Lower leg skin (tissue), 4 donors: Measurements from ENCODE around the gene OTOGL. TPM values are rescaled to one million over a fixed set of nuclear protein-coding genes. Genes with fewer than 3 reads are reported as not detected.

Experiments
- DNase-seq, 2 donors: peaks; one replicate each; pipeline ENCODE4 v3.0.0-alpha.2; 2019; ENCODE audit warnings: low spot score in 2 of 2
- H3K4me3 ChIP-seq: fragments of 200-600 bp; sonication (generic); 2 replicates; pipeline ENCODE4 v1.5.1; 2017; ENCODE audit warnings: mild to moderate bottlenecking, low read depth; ENCODE audit not compliant: poor library complexity, severe bottlenecking
- POLR2A ChIP-seq, 2 donors: fragments of 450-650 bp; IDR thresholded peaks; one replicate each; pipeline ENCODE4 v1.6.1; 2016 to 2017; ENCODE audit warnings: antibody characterized with exemption in 2 of 2, mild to moderate bottlenecking in 1 of 2, moderate library complexity in 1 of 2
- WGBS, 2 donors: methylation state at CpG; one replicate each; pipeline ENCODE4 v1.1.5; 2018; 5-methylcytosine and 5-hydroxymethylcytosine counted together
- intact Hi-C: fragments of 100-400 bp; cut with DNase I; formaldehyde crosslinking; loops from one replicate; pipeline ENCODE4 v1.15.0; 2023; ENCODE audit warnings: low total_unique reads
- total RNA-seq, 4 donors: library from RNA; depleted of rRNA; stranded (reverse); fragments of >200 nt; gene quantifications; one replicate each; pipeline ENCODE4 v1.1.0, GENCODE V29; 2016
- TF ChIP-seq, protein P1 (sequence below), 3 donors: fragments of 450-650 bp; IDR thresholded peaks; one replicate each; pipeline ENCODE4 v1.5.1; 2016; ENCODE audit warnings: antibody characterized with exemption in 3 of 3, mild to moderate bottlenecking in 3 of 3, moderate library complexity in 2 of 3

OTOGL gene
- total RNA-seq, 4 donors from 2014 or later: 0.06 to 0.56 (median 0.12) TPM

DNA sequence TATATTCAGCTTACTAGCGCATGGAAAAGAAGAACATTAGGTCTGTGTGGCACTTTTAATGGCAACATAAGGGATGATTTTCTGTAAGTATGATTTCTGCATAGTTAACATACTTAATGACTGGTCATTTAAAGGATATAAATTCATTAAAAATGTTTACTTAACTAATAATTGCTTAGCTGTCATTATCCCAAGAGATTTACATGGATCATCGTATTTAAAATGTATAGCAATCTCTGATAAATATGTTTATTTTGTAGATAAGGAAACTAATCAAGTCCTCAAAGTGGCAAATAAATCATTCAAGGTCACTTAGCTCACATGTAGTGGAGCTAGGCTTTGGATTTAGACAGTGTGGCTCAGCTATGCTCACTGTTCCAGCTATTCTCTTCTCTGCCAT, 158.6 kb downstream of the OTOGL start:
- TF ChIP-seq, protein P1, sequence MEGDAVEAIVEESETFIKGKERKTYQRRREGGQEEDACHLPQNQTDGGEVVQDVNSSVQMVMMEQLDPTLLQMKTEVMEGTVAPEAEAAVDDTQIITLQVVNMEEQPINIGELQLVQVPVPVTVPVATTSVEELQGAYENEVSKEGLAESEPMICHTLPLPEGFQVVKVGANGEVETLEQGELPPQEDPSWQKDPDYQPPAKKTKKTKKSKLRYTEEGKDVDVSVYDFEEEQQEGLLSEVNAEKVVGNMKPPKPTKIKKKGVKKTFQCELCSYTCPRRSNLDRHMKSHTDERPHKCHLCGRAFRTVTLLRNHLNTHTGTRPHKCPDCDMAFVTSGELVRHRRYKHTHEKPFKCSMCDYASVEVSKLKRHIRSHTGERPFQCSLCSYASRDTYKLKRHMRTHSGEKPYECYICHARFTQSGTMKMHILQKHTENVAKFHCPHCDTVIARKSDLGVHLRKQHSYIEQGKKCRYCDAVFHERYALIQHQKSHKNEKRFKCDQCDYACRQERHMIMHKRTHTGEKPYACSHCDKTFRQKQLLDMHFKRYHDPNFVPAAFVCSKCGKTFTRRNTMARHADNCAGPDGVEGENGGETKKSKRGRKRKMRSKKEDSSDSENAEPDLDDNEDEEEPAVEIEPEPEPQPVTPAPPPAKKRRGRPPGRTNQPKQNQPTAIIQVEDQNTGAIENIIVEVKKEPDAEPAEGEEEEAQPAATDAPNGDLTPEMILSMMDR (IDR thresholded peaks at IDR 0.05): no peak
- no peak for TF ChIP-seq POLR2A (IDR thresholded peaks at IDR 0.05)
- DNase-seq: no peak
- 89% methylated on average over 2 of the region's 2 CpGs for WGBS, 2 donors
- H3K4me3 ChIP-seq: no peak overlapping the region
- intact Hi-C loops: no loop called here

DNA sequence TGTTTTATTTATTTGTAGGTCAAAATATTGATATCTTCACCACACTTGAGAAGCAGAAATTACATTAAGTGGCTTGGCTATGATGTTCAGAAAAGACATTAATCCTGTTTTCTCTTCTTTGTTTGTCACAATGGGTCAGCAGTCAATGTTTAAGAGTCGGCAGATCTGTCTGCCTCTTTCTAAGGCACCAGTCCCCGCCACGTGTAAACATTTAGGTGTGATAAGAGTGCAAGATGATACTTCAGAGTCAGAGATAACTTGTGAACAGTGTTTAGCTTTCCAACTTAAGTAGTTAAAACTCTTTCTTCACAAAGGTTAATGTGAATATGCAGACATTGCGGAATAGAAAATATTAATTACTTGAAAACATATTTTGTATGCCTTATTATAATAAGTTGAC, 160.9 kb downstream of the OTOGL start:
- WGBS, 2 donors: 82 to 86% methylated on average over 4 of the region's 4 CpGs
- intact Hi-C loops: loop anchor here (10.0 kb wide), 1 partner anchor 55 kb away; no protein-coding TSS in a partner anchor
- TF ChIP-seq, protein P1 (IDR thresholded peaks at IDR 0.05): no peak
- TF ChIP-seq POLR2A (IDR thresholded peaks at IDR 0.05): no peak

DNA sequence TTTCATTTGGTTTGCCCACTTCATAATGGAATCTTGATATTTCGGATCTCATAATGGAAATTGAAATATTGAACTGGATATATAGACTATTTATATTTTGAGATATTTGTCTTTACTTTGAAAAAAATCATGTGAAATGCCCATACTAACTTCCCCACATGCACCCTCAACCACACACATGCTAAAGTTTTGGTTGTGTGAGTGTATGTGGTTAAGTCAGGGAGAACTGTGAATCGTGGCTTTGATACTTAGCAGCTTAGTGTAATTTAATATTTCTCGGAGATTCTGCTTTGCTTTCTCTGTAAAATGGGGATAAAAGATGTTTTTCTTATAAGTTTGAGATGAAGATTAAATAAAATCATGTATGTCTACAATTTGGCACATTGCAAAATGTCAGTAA, 162.1 kb downstream of the OTOGL start:
- H3K4me3 ChIP-seq: no peak overlapping the region
- no peak for TF ChIP-seq POLR2A (IDR thresholded peaks at IDR 0.05)
- TF ChIP-seq, protein P1 (IDR thresholded peaks at IDR 0.05): no peak
- intact Hi-C loops: loop anchor here (10.0 kb wide), 1 partner anchor 57 kb away; no protein-coding TSS in a partner anchor
- 84 to 85% methylated on average over 3 of the region's 3 CpGs for WGBS, 2 donors
- no peak for DNase-seq

More for the DNA sequence above, 160.9 kb downstream of the OTOGL start:
- no peak overlapping the region for H3K4me3 ChIP-seq
- DNase-seq: no peak

DNA sequence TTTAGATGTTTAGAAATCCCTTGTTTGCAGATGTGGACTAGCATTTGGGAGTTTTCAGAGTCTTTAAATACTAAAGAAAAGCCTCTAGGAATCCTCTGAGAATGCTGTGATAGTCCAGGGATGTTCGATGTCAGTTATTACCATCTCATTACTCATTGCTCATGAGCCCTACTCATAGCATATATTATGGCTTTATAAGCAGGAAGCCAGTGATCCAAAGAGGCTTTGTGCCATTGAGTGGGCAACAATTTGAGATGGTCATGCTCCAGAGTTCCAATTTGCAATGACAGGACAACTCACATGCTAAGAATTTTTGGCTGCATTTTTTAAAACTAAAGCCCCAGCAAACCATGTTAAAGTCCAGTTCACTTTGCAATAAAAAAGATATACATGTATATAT, 163.0 kb downstream of the OTOGL start:
- DNase-seq: no peak
- intact Hi-C loops: loop anchor here (10.0 kb wide), 1 partner anchor 58 kb away; no protein-coding TSS in a partner anchor
- 66 to 71% methylated on average over 1 of the region's 1 CpG for WGBS, 2 donors
- TF ChIP-seq, protein P1 (IDR thresholded peaks at IDR 0.05): no peak
- TF ChIP-seq POLR2A (IDR thresholded peaks at IDR 0.05): no peak
- no peak overlapping the region for H3K4me3 ChIP-seq

DNA sequence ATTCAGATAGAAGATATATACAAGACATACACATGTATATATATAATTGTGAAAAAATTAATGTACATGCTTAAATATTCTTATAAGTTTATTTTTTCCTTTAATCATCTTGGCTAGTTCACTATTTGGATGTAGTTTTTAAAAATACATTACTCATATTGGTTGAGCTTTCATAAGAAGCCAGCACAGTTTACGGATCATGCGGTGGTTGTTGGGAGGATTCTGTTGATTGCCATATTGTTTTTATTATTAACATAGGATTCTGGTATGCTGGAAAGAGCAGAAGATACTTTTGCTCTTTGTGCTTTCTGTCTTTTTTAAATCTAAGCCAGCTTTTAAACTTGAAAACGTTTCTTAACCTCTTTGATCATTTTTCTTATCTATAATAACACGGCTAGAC, 163.4 kb downstream of the OTOGL start:
- no peak overlapping the region for H3K4me3 ChIP-seq
- WGBS, 2 donors: 43 to 44% methylated on average over 4 of the region's 4 CpGs
- DNase-seq: no peak
- no peak for TF ChIP-seq POLR2A (IDR thresholded peaks at IDR 0.05)
- TF ChIP-seq, protein P1 (IDR thresholded peaks at IDR 0.05): no peak
- intact Hi-C loops: loop anchor here (10.0 kb wide), 1 partner anchor 58 kb away; no protein-coding TSS in a partner anchor

DNA sequence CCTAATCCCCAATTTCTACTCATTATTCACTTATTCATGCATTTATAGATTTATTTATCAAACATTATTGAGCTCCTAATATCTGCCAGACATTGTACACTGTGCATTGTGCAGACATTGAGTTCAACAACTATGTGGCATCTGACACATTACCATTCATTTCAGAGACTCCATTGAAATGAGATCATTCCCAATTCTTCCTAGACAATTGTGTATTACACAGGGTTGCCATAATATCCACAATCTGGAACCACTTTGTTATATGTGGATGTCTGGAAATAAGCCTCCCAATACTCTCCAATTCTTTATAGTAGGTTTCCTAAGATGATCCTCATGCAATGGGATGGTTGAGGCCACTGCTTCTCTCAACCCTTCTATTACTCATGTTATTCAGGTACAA, 165.0 kb downstream of the OTOGL start:
- no peak for TF ChIP-seq POLR2A (IDR thresholded peaks at IDR 0.05)
- no peak for DNase-seq
- intact Hi-C loops: loop anchor here (10.0 kb wide), 1 partner anchor 60 kb away; no protein-coding TSS in a partner anchor
- H3K4me3 ChIP-seq: no peak overlapping the region
